ENCODE measurements around the gene MRPL3. TPM values are rescaled to one million over a fixed set of nuclear protein-coding genes. Genes with fewer than 3 reads are reported as not detected.

Gene MRPL3
- total RNA-seq, 2 donors from 2014 or later: 110 to 119 TPM

- H3K27me3 ChIP-seq (ENCODE audit: control insufficient read depth, insufficient read depth, low read length, poor library complexity, severe bottlenecking): peaks cover 40% of the 10 kb centered on the region
- DNase-seq: no peak
- H3K36me3 ChIP-seq (ENCODE audit: control insufficient read depth, insufficient read depth, low read length): peaks cover 11% of the 10 kb centered on the region
- no peak overlapping the region for H3K4me3 ChIP-seq (ENCODE audit: low read length)
- H3K9me3 ChIP-seq (ENCODE audit: control insufficient read depth, low read length): no peaks in the 10 kb centered on the region
- H3K27ac Mint-ChIP-seq: no peak overlapping the region
- WGBS, 2 experiments (ENCODE audit: insufficient coverage in 1 of 2, insufficient read length in 1 of 2): 82 to 86% methylated on average over 3 to 4 of the region's 4 CpGs
- H3K4me3 Mint-ChIP-seq: no peak overlapping the region
- peaks cover 8% of the 10 kb centered on the region for H3K36me3 Mint-ChIP-seq (ENCODE audit: low read depth)
- no peak for TF ChIP-seq CTCF (conservative IDR thresholded peaks at IDR 0.05)
- no peak overlapping the region for H3K27ac ChIP-seq (ENCODE audit: low read depth, low read length)
- no peaks in the 10 kb centered on the region for H3K4me1 ChIP-seq (ENCODE audit: control insufficient read depth, insufficient read depth, low read length)
- H3K27me3 Mint-ChIP-seq (ENCODE audit: insufficient read depth): peaks cover 55% of the 10 kb centered on the region
- no peak overlapping the region for H3K9ac ChIP-seq (ENCODE audit: extremely low read depth, low read length, poor library complexity, severe bottlenecking)
- H3K9me3 Mint-ChIP-seq: no peaks in the 10 kb centered on the region
- peaks cover 12% of the 10 kb centered on the region for H3K4me1 Mint-ChIP-seq
Measured at GRCh38 chr3:131505421-131505820, 2.6 kb upstream of the MRPL3 start.

- peak overlapping the region; percentile 92 for H3K4me3 ChIP-seq (ENCODE audit: low read length)
- H3K9ac ChIP-seq (ENCODE audit: extremely low read depth, low read length, poor library complexity, severe bottlenecking): no peak overlapping the region
- no peaks in the 10 kb centered on the region for H3K9me3 Mint-ChIP-seq
- H3K27ac ChIP-seq (ENCODE audit: low read depth, low read length): no peak overlapping the region
- H3K27me3 ChIP-seq (ENCODE audit: control insufficient read depth, insufficient read depth, low read length, poor library complexity, severe bottlenecking): peaks cover 40% of the 10 kb centered on the region
- TF ChIP-seq CTCF (conservative IDR thresholded peaks at IDR 0.05): no peak
- no peaks in the 10 kb centered on the region for H3K9me3 ChIP-seq (ENCODE audit: control insufficient read depth, low read length)
- no peak for DNase-seq
- peaks cover 12% of the 10 kb centered on the region for H3K4me1 Mint-ChIP-seq
- no peak overlapping the region for H3K27ac Mint-ChIP-seq
- peaks cover 29% of the 10 kb centered on the region for H3K36me3 ChIP-seq (ENCODE audit: control insufficient read depth, insufficient read depth, low read length)
- H3K4me1 ChIP-seq (ENCODE audit: control insufficient read depth, insufficient read depth, low read length): no peaks in the 10 kb centered on the region
- peaks cover 47% of the 10 kb centered on the region for H3K27me3 Mint-ChIP-seq (ENCODE audit: insufficient read depth)
- H3K4me3 Mint-ChIP-seq: peak overlapping the region; percentile 97
- H3K36me3 Mint-ChIP-seq (ENCODE audit: low read depth): peaks cover 23% of the 10 kb centered on the region
Measured at GRCh38 chr3:131503320-131503635, 507 bp upstream of the MRPL3 start.

- Mint-ChIP-seq H3K27ac (peak overlapping the region; percentile 96), H3K4me1 (peaks cover 13% of the 10 kb centered on the region), H3K4me3 (peak overlapping the region; percentile 97), H3K36me3 (ENCODE audit: low read depth) (peaks cover 34% of the 10 kb centered on the region), H3K9me3 (no peaks in the 10 kb centered on the region), H3K27me3 (ENCODE audit: insufficient read depth) (peaks cover 36% of the 10 kb centered on the region)
- H3K9ac ChIP-seq (ENCODE audit: extremely low read depth, low read length, poor library complexity, severe bottlenecking): peak overlapping the region; percentile 89
- H3K27me3 ChIP-seq (ENCODE audit: control insufficient read depth, insufficient read depth, low read length, poor library complexity, severe bottlenecking): peaks cover 32% of the 10 kb centered on the region
- H3K9me3 ChIP-seq (ENCODE audit: control insufficient read depth, low read length): no peaks in the 10 kb centered on the region
- H3K4me1 ChIP-seq (ENCODE audit: control insufficient read depth, insufficient read depth, low read length): no peaks in the 10 kb centered on the region
- 29 to 45% methylated on average over 1 to 2 of the region's 2 CpGs for WGBS, 2 experiments (ENCODE audit: insufficient coverage in 1 of 2, insufficient read length in 1 of 2)
- no peak for TF ChIP-seq CTCF (conservative IDR thresholded peaks at IDR 0.05)
- H3K36me3 ChIP-seq (ENCODE audit: control insufficient read depth, insufficient read depth, low read length): peaks cover 42% of the 10 kb centered on the region
- H3K4me3 ChIP-seq (ENCODE audit: low read length): peak overlapping the region; percentile 92
- DNase-seq: no peak
- no peak overlapping the region for H3K27ac ChIP-seq (ENCODE audit: low read depth, low read length)
Measured at GRCh38 chr3:131501949-131502348, 822 bp downstream of the MRPL3 start.

Data from endodermal cell (in vitro differentiated cells).